MCF 10A (cell line): ENCODE measurements around the gene TEC. TPM values are rescaled to one million over a fixed set of nuclear protein-coding genes. Genes with fewer than 3 reads are reported as not detected.
"Not testable (repeated sequence)": the region's sequence is repeated elsewhere in the genome, so short reads cannot be mapped to it uniquely, and the experiment has no call there.

ENCODE experiments used
- BruUV-seq: library from RNA; stranded (reverse); fragments of 400-500 nt; replicated peaks from 2 replicates; lab custom pipeline; 2021; lab: Mats Ljungman, UMichigan
- CTCF ChIA-PET: fragments of 300-600 bp; sonication (Branson Sonifier 250); formaldehyde crosslinking; extraction: SDS; loops from one replicate; lab custom pipeline; 2021; ENCODE audit warnings: antibody characterized with exemption, inconsistent platforms; lab: Yijun Ruan, JAX
- POLR2A ChIA-PET: fragments of 300-600, 350-650 bp; sonication (Branson Sonifier 250); formaldehyde crosslinking; extraction: SDS; loops from one replicate; lab custom pipeline; 2020; ENCODE audit warnings: antibody characterized with exemption, inconsistent platforms; lab: Yijun Ruan, JAX
- DNase-seq: peaks from one replicate; pipeline ENCODE4 v3.0.0-alpha.2; 2018; ENCODE audit not compliant: unreplicated experiment
- H3K27ac Mint-ChIP-seq: one replicate; pipeline ENCODE4 v1.8.0; 2022; ENCODE audit warnings: mild to moderate bottlenecking, low read depth, mixed read lengths; ENCODE audit not compliant: unreplicated experiment
- H3K27me3 Mint-ChIP-seq: one replicate; pipeline ENCODE4 v1.8.0; 2022; ENCODE audit warnings: mixed read lengths; ENCODE audit not compliant: insufficient read depth, unreplicated experiment
- H3K36me3 Mint-ChIP-seq: one replicate; pipeline ENCODE4 v1.8.0; 2022; ENCODE audit warnings: mild to moderate bottlenecking, moderate library complexity, mixed read lengths; ENCODE audit not compliant: insufficient read depth, unreplicated experiment
- H3K4me1 Mint-ChIP-seq: one replicate; pipeline ENCODE4 v1.8.0; 2022; ENCODE audit warnings: mixed read lengths; ENCODE audit not compliant: insufficient read depth, unreplicated experiment
- H3K4me3 Mint-ChIP-seq: one replicate; pipeline ENCODE4 v1.8.0; 2022; ENCODE audit warnings: mild to moderate bottlenecking, moderate library complexity, mixed read lengths; ENCODE audit not compliant: unreplicated experiment
- H3K9me3 Mint-ChIP-seq: one replicate; pipeline ENCODE4 v1.8.0; 2022; ENCODE audit warnings: mixed read lengths; ENCODE audit not compliant: unreplicated experiment
- CTCF ChIP-seq: fragments of 200-600 bp; IDR thresholded peaks from one replicate; pipeline ENCODE4 v1.8.0; 2022; ENCODE audit warnings: antibody characterized with exemption, mild to moderate bottlenecking; ENCODE audit not compliant: unreplicated experiment
- intact Hi-C: fragments of 100-400 bp; cut with micrococcal nuclease; formaldehyde crosslinking; loops from 2 replicates; pipeline ENCODE4 v1.14.1; 2022
- total RNA-seq: library from RNA; stranded (reverse); gene quantifications from 2 replicates; pipeline ENCODE4 v1.2.3, GENCODE V29; 2022

Gene TEC
- total RNA-seq, 1 experiment from 2014 or later, result 1.1 TPM

- DNase-seq, result no peak
- CTCF ChIA-PET, result no interaction called here
- no peak overlapping the region for H3K27ac Mint-ChIP-seq
- no peaks in the 10 kb centered on the region for H3K27me3 Mint-ChIP-seq
- no TSS peak for BruUV-seq
- peaks cover 5% of the 10 kb centered on the region for H3K4me1 Mint-ChIP-seq
- no peak overlapping the region for H3K4me3 Mint-ChIP-seq
- POLR2A ChIA-PET, result interaction anchor here (1.3 kb wide), 1 partner anchor 9 kb away, joined by 4 read pairs; no protein-coding TSS in a partner anchor
- H3K36me3 Mint-ChIP-seq, result no peaks in the 10 kb centered on the region
- intact Hi-C loops, result no loop called here
- no peak for TF ChIP-seq CTCF
- no peaks in the 10 kb centered on the region for H3K9me3 Mint-ChIP-seq
These were observed 29.9 kb upstream of the TEC start for GRCh38 chr4:48299560-48299959.

GRCh38 chr4:48297256-48297846, 27.7 kb upstream of the TEC start:
- no peak overlapping the region for H3K4me3 Mint-ChIP-seq
- intact Hi-C loops, result no loop called here
- H3K9me3 Mint-ChIP-seq, result no peaks in the 10 kb centered on the region
- H3K27me3 Mint-ChIP-seq, result no peaks in the 10 kb centered on the region
- H3K4me1 Mint-ChIP-seq, result peaks cover 5% of the 10 kb centered on the region
- no TSS peak for BruUV-seq
- no peak overlapping the region for H3K27ac Mint-ChIP-seq
- CTCF ChIA-PET, result interaction anchor here (0.9 kb wide), 1 partner anchor 21 kb away, joined by 3 read pairs; no protein-coding TSS in a partner anchor
- no peaks in the 10 kb centered on the region for H3K36me3 Mint-ChIP-seq
- no peak for DNase-seq
- POLR2A ChIA-PET, result interaction anchor here (0.7 kb wide), 1 partner anchor 1369 kb away, joined by 3 read pairs; no protein-coding TSS in a partner anchor
- TF ChIP-seq CTCF, result no peak

GRCh38 chr4:48296365-48296764, 26.7 kb upstream of the TEC start:
- Mint-ChIP-seq H3K27ac (no peak overlapping the region), H3K9me3 (no peaks in the 10 kb centered on the region), H3K4me3 (no peak overlapping the region), H3K36me3 (no peaks in the 10 kb centered on the region), H3K27me3 (no peaks in the 10 kb centered on the region), H3K4me1 (peaks cover 5% of the 10 kb centered on the region)
- no peak for DNase-seq
- TF ChIP-seq CTCF, result no peak
- intact Hi-C loops, result no loop called here
- ChIA-PET CTCF (interaction anchor here (0.5 to 0.9 kb wide), 3 partner anchors 22 to 363 kb away, joined by 3 read pairs; no protein-coding TSS in a partner anchor), POLR2A (no interaction called here)
- no TSS peak for BruUV-seq

GRCh38 chr4:48295116-48295515, 25.5 kb upstream of the TEC start:
- no peak for TF ChIP-seq CTCF
- Mint-ChIP-seq H3K4me3 (no peak overlapping the region), H3K4me1 (peaks cover 5% of the 10 kb centered on the region), H3K36me3 (no peaks in the 10 kb centered on the region), H3K9me3 (no peaks in the 10 kb centered on the region), H3K27ac (no peak overlapping the region), H3K27me3 (no peaks in the 10 kb centered on the region)
- DNase-seq, result no peak
- ChIA-PET CTCF (interaction anchor here (0.6 to 1.3 kb wide), 2 partner anchors 168 to 251 kb away, joined by 3 read pairs; no protein-coding TSS in a partner anchor), POLR2A (no interaction called here)
- intact Hi-C loops, result no loop called here
- BruUV-seq, result no TSS peak

GRCh38 chr4:48292218-48292790, 22.7 kb upstream of the TEC start:
- H3K4me3 Mint-ChIP-seq, H3K27me3 Mint-ChIP-seq, H3K36me3 Mint-ChIP-seq, BruUV-seq, H3K9me3 Mint-ChIP-seq, POLR2A ChIA-PET, H3K27ac Mint-ChIP-seq, DNase-seq, H3K4me1 Mint-ChIP-seq: not testable (repeated sequence)
- intact Hi-C loops, result loop anchor here (5.0 kb wide), 1 partner anchor 165 kb away; no protein-coding TSS in a partner anchor
- CTCF ChIA-PET, result interaction anchor here (0.6 to 0.7 kb wide), 2 partner anchors 62 to 81 kb away, joined by 3 read pairs; no protein-coding TSS in a partner anchor
